CD14-positive monocyte (primary cell): ENCODE data around the gene EP400. TPM values are rescaled to one million over a fixed set of nuclear protein-coding genes. Genes with fewer than 3 reads are reported as not detected.

ENCODE experiments used
- DNase-seq, 3 donors: peaks; one replicate each; pipeline ENCODE4 v3.0.0-alpha.2; 2011 to 2022
- H2AFZ ChIP-seq: 2 replicates; pipeline ENCODE4 v1.6.0; 2012; ENCODE audit warnings: mild to moderate bottlenecking, low read depth, low read length, inconsistent platforms; ENCODE audit not compliant: insufficient read depth, poor library complexity, severe bottlenecking
- H3K27ac ChIP-seq, 2 donors: 1 replicate in 1 of 2; 2 replicates in 1 of 2; pipeline ENCODE4 v1.5.1; 2012 to 2013; ENCODE audit warnings: low read length in 2 of 2, control low read depth in 1 of 2, inconsistent platforms in 1 of 2, low read depth in 1 of 2, mild to moderate bottlenecking in 1 of 2
- H3K27me3 ChIP-seq, 2 donors: one replicate each; pipeline versions ENCODE4 v1.6.0 to v1.6.1; 2011 to 2013; ENCODE audit warnings: low read length in 2 of 2; ENCODE audit not compliant: control insufficient read depth in 2 of 2, insufficient read depth in 2 of 2
- H3K36me3 ChIP-seq, 2 donors: replicated peaks in 1 of 2; 1 replicate in 1 of 2; 2 replicates in 1 of 2; pipeline versions ENCODE4 v1.5.1 to v1.6.1; 2012 to 2013; ENCODE audit warnings: low read length in 2 of 2, control low read depth in 1 of 2, inconsistent platforms in 1 of 2, mild to moderate bottlenecking in 1 of 2; ENCODE audit not compliant: insufficient read depth in 2 of 2, control insufficient read depth in 1 of 2
- H3K4me1 ChIP-seq, 2 donors: 1 replicate in 1 of 2; 2 replicates in 1 of 2; pipeline versions ENCODE4 v1.5.1 to v1.6.1; 2012 to 2013; ENCODE audit warnings: low read length in 2 of 2, control low read depth in 1 of 2, inconsistent platforms in 1 of 2, mild to moderate bottlenecking in 1 of 2, moderate library complexity in 1 of 2; ENCODE audit not compliant: insufficient read depth in 2 of 2, control insufficient read depth in 1 of 2
- H3K4me2 ChIP-seq: replicated peaks from 2 replicates; pipeline ENCODE3; 2012; ENCODE audit warnings: low read length, moderate library complexity, mild to moderate bottlenecking; ENCODE audit not compliant: poor library complexity, severe bottlenecking; ENCODE audit errors: extremely low read depth
- H3K4me3 ChIP-seq, 3 experiments: fragments of 200-600 bp in 1 of 3; sonication (generic) in 1 of 3; replicated peaks in 1 of 3; 1 replicate in 2 of 3; 2 replicates in 1 of 3; pipeline ENCODE4 v1.5.1; 2011 to 2013; ENCODE audit warnings: low read length in 3 of 3, mild to moderate bottlenecking in 3 of 3, control low read depth in 2 of 3, low read depth in 2 of 3, inconsistent platforms in 1 of 3, moderate library complexity in 1 of 3
- H3K79me2 ChIP-seq: 2 replicates; pipeline ENCODE4 v1.6.0; 2012; ENCODE audit warnings: mild to moderate bottlenecking, control low read depth, inconsistent platforms, low read length, moderate library complexity; ENCODE audit not compliant: insufficient read depth
- H3K9ac ChIP-seq: 2 replicates; pipeline ENCODE4 v1.6.0; 2017; ENCODE audit warnings: low read length, mild to moderate bottlenecking; ENCODE audit not compliant: insufficient read depth, poor library complexity, severe bottlenecking
- H3K9me3 ChIP-seq, 2 donors: replicated peaks in 1 of 2; 1 replicate in 1 of 2; 2 replicates in 1 of 2; pipeline versions ENCODE4 v1.5.1 to v1.6.1; 2012 to 2013; ENCODE audit warnings: low read length in 2 of 2, control low read depth in 1 of 2; ENCODE audit not compliant: control insufficient read depth in 1 of 2, insufficient read depth in 1 of 2
- H4K20me1 ChIP-seq: 2 replicates; pipeline ENCODE4 v1.6.0; 2012; ENCODE audit warnings: mild to moderate bottlenecking, low read length, control low read depth, moderate library complexity; ENCODE audit not compliant: insufficient read depth
- H3K27ac Mint-ChIP-seq, 7 donors: one replicate each; pipeline ENCODE4 v1.8.0; 2020; ENCODE audit warnings: mild to moderate bottlenecking in 7 of 7, mixed read lengths in 7 of 7, moderate library complexity in 6 of 7, inconsistent platforms in 2 of 7
- H3K27me3 Mint-ChIP-seq, 3 donors: one replicate each; pipeline ENCODE4 v1.8.0; 2021 to 2022; ENCODE audit warnings: low read depth in 3 of 3, mild to moderate bottlenecking in 3 of 3, mixed read lengths in 3 of 3, moderate library complexity in 3 of 3, inconsistent platforms in 1 of 3
- H3K36me3 Mint-ChIP-seq, 2 donors: one replicate each; pipeline ENCODE4 v1.8.0; 2020; ENCODE audit warnings: mixed read lengths in 2 of 2, inconsistent platforms in 1 of 2, mild to moderate bottlenecking in 1 of 2
- H3K4me1 Mint-ChIP-seq: one replicate; pipeline ENCODE4 v1.8.0; 2020; ENCODE audit warnings: mild to moderate bottlenecking, mixed read lengths
- H3K4me3 Mint-ChIP-seq, 2 donors: one replicate each; pipeline ENCODE4 v1.8.0; 2020; ENCODE audit warnings: mild to moderate bottlenecking in 2 of 2, mixed read lengths in 2 of 2, moderate library complexity in 1 of 2
- H3K9me3 Mint-ChIP-seq, 7 donors: one replicate each; pipeline ENCODE4 v1.8.0; 2020 to 2022; ENCODE audit warnings: mixed read lengths in 7 of 7, mild to moderate bottlenecking in 6 of 7, moderate library complexity in 6 of 7, inconsistent platforms in 2 of 7
- CTCF ChIP-seq: fragments of 200-600 bp; IDR thresholded peaks from one replicate; pipeline ENCODE4 v1.8.0; 2022; ENCODE audit warnings: antibody characterized with exemption, mild to moderate bottlenecking
- WGBS: methylation state at CpG from one replicate; pipeline ENCODE4 v1.1.5; 2013; ENCODE audit warnings: missing lambda C conversion rate; ENCODE audit not compliant: insufficient coverage; 5-methylcytosine and 5-hydroxymethylcytosine counted together
- intact Hi-C, 2 donors: fragments of 100-400 bp; cut with micrococcal nuclease; formaldehyde crosslinking; loops; one replicate each; pipeline versions ENCODE4 v1.15.0 to v1.15.1; 2023
- polyA plus RNA-seq, 3 donors: library from polyadenylated mRNA; depleted of rRNA in 1 of 3; unstranded in 2 of 3; stranded (reverse) in 1 of 3; fragments of 300-500 nt in 2 of 3; fragments of >200 nt in 1 of 3; fragmentation: Illumina TruSeq in 2 of 3; gene quantifications; 1 replicate in 2 of 3; 2 replicates in 1 of 3; pipeline ENCODE4 v1.2.3, GENCODE V29; 2012 to 2021

The EP400 gene
- polyA plus RNA-seq, 3 donors: 0.65 to 12.1 (median 0.81) TPM

GRCh38 chr12:132061197-132061596, 111.5 kb downstream of the EP400 start:
- Mint-ChIP-seq H3K9me3 (no peaks in the 10 kb centered on the region), H3K36me3 (peaks cover 83 to 93% of the 10 kb centered on the region in 2 donors), H3K4me1 (peaks cover 12% of the 10 kb centered on the region), H3K27me3 (peaks cover 0 to 1% (median 0%) of the 10 kb centered on the region in 3 donors), H3K4me3 (no peak overlapping the region), H3K27ac (no peak overlapping the region)
- no peak for TF ChIP-seq CTCF
- H4K20me1 ChIP-seq: peaks cover under 1% of the 10 kb centered on the region
- H3K4me2 ChIP-seq: no peak overlapping the region
- no peak overlapping the region for H3K4me3 ChIP-seq
- no peaks in the 10 kb centered on the region for H3K27me3 ChIP-seq
- H3K4me1 ChIP-seq: peaks cover 7 to 10% of the 10 kb centered on the region in 2 donors
- H3K36me3 ChIP-seq: peaks cover 69 to 93% of the 10 kb centered on the region in 2 donors
- no peak overlapping the region for H2AFZ ChIP-seq
- no peak overlapping the region for H3K9ac ChIP-seq
- intact Hi-C loops: no loop called here
- H3K79me2 ChIP-seq: no peaks in the 10 kb centered on the region
- WGBS: 98% methylated on average over 7 of the region's 7 CpGs
- no peak overlapping the region for H3K27ac ChIP-seq
- no peak for DNase-seq
- H3K9me3 ChIP-seq: no peaks in the 10 kb centered on the region

- 98% methylated on average over 27 of the region's 30 CpGs for WGBS
- Histone ChIP-seq H3K4me2 (no peak overlapping the region), H2AFZ (no peak overlapping the region), H3K9ac (no peak overlapping the region), H3K9me3 (no peaks in the 10 kb centered on the region), H3K27ac (no peak overlapping the region), H3K4me1 (peaks cover 12 to 16% of the 10 kb centered on the region in 2 donors), H3K27me3 (no peaks in the 10 kb centered on the region), H3K4me3 (no peak overlapping the region), H4K20me1 (peaks cover 7% of the 10 kb centered on the region), H3K79me2 (no peaks in the 10 kb centered on the region), H3K36me3 (peaks cover 66 to 92% of the 10 kb centered on the region in 2 donors)
- H3K27me3 Mint-ChIP-seq: peaks cover 0 to 1% (median 0%) of the 10 kb centered on the region in 3 donors
- H3K9me3 Mint-ChIP-seq: peaks cover 0 to 2% (median 0%) of the 10 kb centered on the region in 7 donors
- TF ChIP-seq CTCF: no peak
- peaks cover 18% of the 10 kb centered on the region for H3K4me1 Mint-ChIP-seq
- intact Hi-C loops: no loop called here
- no peak overlapping the region for H3K4me3 Mint-ChIP-seq
- H3K36me3 Mint-ChIP-seq: peaks cover 83 to 93% of the 10 kb centered on the region in 2 donors
- no peak overlapping the region for H3K27ac Mint-ChIP-seq
- DNase-seq: no peak
These were observed 112.1 kb downstream of the EP400 start for GRCh38 chr12:132061641-132062430.
